GM06990 (cell line): ENCODE data around the gene TNKS1BP1.
"Not testable (repeated sequence)": the region's sequence is repeated elsewhere in the genome, so short reads cannot be mapped to it uniquely, and the experiment has no call there.

Experiments used
- DNase-seq: peaks from one replicate; pipeline ENCODE4 v3.0.0-alpha.2; 2011; ENCODE audit not compliant: insufficient read length; ENCODE audit errors: extremely low read depth
- H3K27me3 ChIP-seq: replicated peaks from 2 replicates; pipeline ENCODE4 v1.6.0; 2011; ENCODE audit warnings: low read length; ENCODE audit not compliant: control insufficient read depth, insufficient read depth
- H3K36me3 ChIP-seq: 2 replicates; pipeline ENCODE4 v1.5.1; 2011; ENCODE audit warnings: low read length; ENCODE audit not compliant: control insufficient read depth, insufficient read depth
- H3K4me3 ChIP-seq: replicated peaks from 2 replicates; pipeline ENCODE4 v1.5.1; 2011; ENCODE audit warnings: low read depth, mild to moderate bottlenecking, control low read depth, low read length
- TF ChIP-seq, protein P1 (sequence below): IDR thresholded peaks from 2 replicates; pipeline ENCODE4 v1.5.1; 2011; ENCODE audit warnings: low read length, control low read depth, mild to moderate bottlenecking, inconsistent platforms; ENCODE audit not compliant: insufficient read depth, poor library complexity, severe bottlenecking

Gene TNKS1BP1

GRCh38 chr11:57302489-57302888 is 22.3 kb downstream of the TNKS1BP1 start:
- TF ChIP-seq, protein P1, sequence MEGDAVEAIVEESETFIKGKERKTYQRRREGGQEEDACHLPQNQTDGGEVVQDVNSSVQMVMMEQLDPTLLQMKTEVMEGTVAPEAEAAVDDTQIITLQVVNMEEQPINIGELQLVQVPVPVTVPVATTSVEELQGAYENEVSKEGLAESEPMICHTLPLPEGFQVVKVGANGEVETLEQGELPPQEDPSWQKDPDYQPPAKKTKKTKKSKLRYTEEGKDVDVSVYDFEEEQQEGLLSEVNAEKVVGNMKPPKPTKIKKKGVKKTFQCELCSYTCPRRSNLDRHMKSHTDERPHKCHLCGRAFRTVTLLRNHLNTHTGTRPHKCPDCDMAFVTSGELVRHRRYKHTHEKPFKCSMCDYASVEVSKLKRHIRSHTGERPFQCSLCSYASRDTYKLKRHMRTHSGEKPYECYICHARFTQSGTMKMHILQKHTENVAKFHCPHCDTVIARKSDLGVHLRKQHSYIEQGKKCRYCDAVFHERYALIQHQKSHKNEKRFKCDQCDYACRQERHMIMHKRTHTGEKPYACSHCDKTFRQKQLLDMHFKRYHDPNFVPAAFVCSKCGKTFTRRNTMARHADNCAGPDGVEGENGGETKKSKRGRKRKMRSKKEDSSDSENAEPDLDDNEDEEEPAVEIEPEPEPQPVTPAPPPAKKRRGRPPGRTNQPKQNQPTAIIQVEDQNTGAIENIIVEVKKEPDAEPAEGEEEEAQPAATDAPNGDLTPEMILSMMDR = no peak

DNA sequence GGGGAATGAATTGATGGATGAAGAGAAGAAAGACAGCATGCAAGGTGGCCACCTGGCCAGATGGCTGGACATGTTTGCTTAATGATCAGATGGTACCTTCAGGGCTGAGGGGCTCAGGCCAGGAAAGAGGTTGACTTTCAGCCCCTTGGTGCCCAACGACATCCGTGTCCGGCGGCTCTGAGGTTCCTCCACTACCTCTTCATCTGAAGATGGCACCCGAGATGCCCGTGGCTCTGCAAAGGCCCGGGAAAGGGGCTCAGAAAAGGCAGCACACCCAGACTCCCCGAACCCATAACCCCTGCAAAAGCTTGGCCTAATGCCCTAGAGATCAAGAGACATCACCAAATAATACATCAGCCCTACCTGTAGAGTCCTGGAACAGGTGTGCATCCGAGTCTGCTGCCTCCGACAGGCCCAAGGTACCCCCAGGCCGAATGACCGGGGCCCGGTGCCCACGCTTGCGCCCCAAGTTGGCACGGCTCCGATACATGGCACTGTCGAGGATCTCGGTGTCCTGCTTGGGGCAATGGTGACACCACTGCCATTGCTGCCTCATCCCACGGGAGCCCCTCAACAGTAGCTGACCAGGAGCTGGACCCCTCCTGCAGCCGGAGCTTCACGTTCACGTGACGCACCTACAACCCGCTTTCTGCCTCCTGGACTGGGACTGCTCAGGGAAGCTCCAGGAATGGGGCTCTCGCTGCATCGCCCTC is 22.9 kb downstream of the TNKS1BP1 start:
- peaks cover 4% of the 10 kb centered on the region for H3K36me3 ChIP-seq
- DNase-seq = no peak
- no peaks in the 10 kb centered on the region for H3K27me3 ChIP-seq
- TF ChIP-seq, protein P1 = no peak
- no peak overlapping the region for H3K4me3 ChIP-seq

More at GRCh38 chr11:57302489-57302888, 22.3 kb downstream of the TNKS1BP1 start:
- Histone ChIP-seq H3K36me3 (peaks cover 4% of the 10 kb centered on the region), H3K27me3 (no peaks in the 10 kb centered on the region), H3K4me3 (no peak overlapping the region)
- DNase-seq = no peak

DNA sequence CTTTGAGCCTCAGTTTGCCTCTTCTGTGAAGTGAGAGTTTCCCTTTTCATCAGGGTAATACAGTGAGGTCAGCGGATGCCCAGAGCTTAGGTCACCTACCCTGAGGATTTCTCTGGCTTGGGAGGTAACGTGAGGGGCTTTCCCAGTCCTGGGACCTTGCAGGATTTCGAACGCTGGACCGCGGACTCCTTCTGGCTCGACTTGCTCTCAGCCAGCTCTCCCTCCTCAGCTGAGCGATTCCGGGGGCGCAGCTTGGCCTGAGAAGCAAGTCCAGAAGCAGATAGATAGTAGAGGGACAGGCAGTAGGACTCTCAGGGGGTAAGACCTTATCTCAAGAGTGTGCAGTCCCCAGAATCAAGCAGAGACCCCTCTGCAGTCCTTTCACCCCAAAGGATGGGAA is 24.0 kb downstream of the TNKS1BP1 start:
- Histone ChIP-seq H3K4me3 (no peak overlapping the region), H3K36me3 (peaks cover 4% of the 10 kb centered on the region), H3K27me3 (no peaks in the 10 kb centered on the region)
- DNase-seq = no peak
- TF ChIP-seq, protein P1 = no peak

- Histone ChIP-seq H3K4me3 (no peak overlapping the region), H3K27me3 (no peaks in the 10 kb centered on the region), H3K36me3 (peaks cover 4% of the 10 kb centered on the region)
- DNase-seq = no peak
- TF ChIP-seq, protein P1 = no peak
Measured at GRCh38 chr11:57299150-57299737, 25.5 kb downstream of the TNKS1BP1 start.

- H3K4me3 ChIP-seq = no peak overlapping the region
- H3K36me3 ChIP-seq = peaks cover 4% of the 10 kb centered on the region
- DNase-seq = no peak
Measured at GRCh38 chr11:57297221-57297620, 27.5 kb downstream of the TNKS1BP1 start.

GRCh38 chr11:57296205-57296604 is 28.5 kb downstream of the TNKS1BP1 start:
- not testable (repeated sequence) for H3K36me3 ChIP-seq

More at GRCh38 chr11:57297221-57297620, 27.5 kb downstream of the TNKS1BP1 start:
- TF ChIP-seq, protein P1 = no peak
- no peaks in the 10 kb centered on the region for H3K27me3 ChIP-seq

More at GRCh38 chr11:57296205-57296604, 28.5 kb downstream of the TNKS1BP1 start:
- not testable (repeated sequence) for H3K27me3 ChIP-seq, H3K4me3 ChIP-seq, DNase-seq
